Hepatocyte (in vitro differentiated cells): Measurements from ENCODE around the gene MFAP1.
"Not testable (repeated sequence)": the region's sequence is repeated elsewhere in the genome, so short reads cannot be mapped to it uniquely, and the experiment has no call there.

ENCODE experiments used
- CTCF ChIP-seq: fragments of 200-600 bp; sonication (generic); IDR thresholded peaks from 2 replicates; pipeline ENCODE4 v1.5.1; 2016; ENCODE audit warnings: antibody characterized with exemption, mild to moderate bottlenecking; ENCODE audit not compliant: poor library complexity
- EZH2 ChIP-seq: fragments of 200-600 bp; sonication (generic); IDR thresholded peaks from 2 replicates; pipeline ENCODE4 v1.6.1; 2016; ENCODE audit warnings: antibody characterized with exemption, mild to moderate bottlenecking, borderline replicate concordance

DNA sequence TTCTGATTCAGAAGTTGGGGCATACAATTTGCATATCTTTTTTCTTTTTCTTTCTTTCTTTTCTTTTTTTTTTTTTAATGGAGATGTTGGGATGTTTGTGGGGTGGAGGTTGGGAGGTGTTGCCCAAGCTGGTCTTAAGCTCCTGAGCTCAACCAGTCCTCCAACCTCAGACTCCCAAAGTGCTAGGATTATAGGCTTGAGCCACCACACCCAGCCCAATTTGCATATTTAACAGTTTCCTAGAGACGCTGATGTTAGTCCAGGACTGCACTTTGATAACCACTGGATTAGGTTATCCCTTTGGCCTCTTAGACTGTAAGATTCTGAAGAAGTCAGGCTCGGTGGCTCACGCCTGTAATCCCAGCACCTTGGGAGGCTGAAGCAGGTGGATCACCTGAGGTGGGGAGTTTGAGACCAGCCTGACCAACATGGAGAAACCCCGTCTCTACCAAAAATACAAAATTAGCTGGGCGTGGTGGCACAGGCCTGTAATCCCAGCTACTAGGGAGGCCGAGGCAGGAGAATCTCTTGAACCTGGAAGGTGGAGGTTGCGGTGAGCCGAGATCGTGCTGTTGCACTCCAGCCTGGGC lies 5.6 kb upstream of the MFAP1 start:
- not testable (repeated sequence) for TF ChIP-seq CTCF, EZH2
